NCI-H2196 treated with DMSO at 0.1 percent for 48 hours (cell line): ENCODE data around the gene TSPEAR.
"Not testable (repeated sequence)": the region's sequence is repeated elsewhere in the genome, so short reads cannot be mapped to it uniquely, and the experiment has no call there.

Experiments
- DNase-seq: peaks from one replicate; lab custom pipeline; 2025; ENCODE audit not compliant: unreplicated experiment; lab: John Stamatoyannopoulos, UW

TSPEAR gene

DNA sequence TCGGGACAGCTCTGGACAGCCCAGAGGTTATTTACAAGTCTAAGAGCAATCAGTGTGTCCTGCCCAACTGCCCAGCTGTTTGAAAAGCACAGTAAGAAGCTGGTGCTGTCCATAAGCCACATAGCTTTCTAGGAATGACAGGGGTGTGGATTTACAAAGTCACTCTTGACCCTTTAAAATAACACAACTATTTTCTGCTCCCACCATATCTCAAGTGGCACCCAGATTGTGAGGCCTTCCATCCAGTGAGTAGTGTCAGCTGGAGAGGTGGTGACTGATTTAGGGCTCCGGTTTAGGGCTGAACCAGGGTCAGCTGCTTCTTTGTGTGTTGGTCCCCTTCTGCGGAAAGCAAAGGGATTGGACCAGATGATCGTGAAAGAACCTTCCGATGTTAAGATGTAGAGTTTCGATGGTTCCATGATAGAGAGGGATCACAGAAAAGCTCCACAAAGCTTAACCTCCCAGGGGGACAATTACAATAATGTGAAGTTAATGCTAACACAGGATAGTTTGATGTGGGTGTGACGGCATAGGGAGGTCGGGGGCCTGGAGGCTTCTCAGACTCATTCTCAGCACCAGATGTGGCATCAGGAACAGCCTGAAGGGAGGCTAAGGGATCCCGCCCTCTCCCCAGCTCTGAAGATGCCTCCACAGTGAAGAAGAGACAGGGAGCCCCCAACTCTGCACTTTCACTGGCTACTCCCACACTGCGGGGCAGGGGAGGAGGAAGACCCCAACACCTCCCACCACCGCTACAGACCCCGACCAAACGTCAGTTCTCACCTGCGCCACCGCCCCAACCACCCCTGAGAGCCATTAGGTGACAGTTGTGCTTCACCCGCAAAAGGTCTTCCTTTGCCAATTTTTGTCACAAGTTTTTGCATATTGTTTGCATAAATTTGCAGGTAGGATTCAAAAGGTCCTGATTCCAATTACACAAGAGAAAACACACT is 215.5 kb downstream of the TSPEAR start:
- DNase-seq, result no peak

DNA sequence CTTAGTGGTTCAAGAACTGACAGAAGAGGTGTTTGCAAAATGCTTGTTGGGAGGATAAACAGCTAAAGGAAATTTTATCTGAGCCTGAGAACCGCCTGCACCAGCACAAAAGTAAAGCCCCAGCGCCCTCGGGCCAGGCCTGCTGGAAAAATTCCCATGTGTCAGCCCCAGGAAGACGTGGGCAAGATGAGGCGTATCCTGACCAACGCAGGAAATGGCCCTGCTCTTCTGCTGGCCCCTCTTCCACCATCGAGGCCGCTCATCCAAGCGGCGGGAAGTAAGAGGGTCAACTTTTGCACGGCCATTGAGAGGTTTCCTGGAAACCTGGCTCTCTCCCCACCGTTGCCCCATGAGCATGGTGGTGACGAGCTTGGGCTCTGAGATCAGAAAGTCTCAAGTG is 216.4 kb downstream of the TSPEAR start:
- DNase-seq, result no peak

- no peak for DNase-seq
These were observed 217.0 kb downstream of the TSPEAR start for GRCh38 chr21:44494418-44494817.

DNA sequence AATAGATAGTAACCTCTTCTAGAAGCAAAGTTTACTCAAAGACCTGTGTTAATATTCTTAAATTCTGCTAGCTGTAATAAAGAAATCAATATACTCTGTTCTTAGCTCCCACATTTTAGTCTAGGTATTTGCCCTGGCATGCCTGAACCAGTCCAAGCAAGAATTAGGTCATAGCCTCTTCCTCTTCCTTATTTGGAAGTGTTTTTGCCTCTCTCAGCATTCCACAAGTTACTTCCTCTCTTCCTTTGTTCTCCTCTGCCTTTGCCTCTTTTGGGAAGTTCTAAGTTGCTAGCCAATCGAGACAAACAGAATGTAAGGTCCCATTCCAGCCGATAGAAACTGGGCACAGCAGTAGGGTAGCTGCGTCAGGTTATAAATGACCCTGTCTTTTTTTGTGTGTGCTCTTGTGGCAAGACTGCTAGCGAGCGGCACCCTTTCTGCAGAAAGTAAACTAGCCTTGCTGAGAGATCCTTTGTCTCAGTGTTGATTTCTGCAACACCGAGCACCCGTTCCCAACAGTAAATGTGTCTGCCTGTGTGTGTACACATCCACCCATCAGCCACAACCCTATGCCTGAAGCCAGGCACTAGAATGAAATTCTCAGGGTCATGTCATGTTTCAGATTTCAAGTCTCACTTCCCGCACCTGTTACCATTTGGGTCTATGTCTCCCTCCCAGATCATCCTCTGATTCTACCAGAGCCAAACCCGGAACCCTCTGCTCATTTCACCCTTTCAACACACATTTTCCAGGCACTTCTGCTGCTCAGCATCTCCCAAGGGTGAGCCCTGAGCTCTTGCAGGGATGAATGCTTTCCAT is 218.6 kb downstream of the TSPEAR start:
- no peak for DNase-seq

DNA sequence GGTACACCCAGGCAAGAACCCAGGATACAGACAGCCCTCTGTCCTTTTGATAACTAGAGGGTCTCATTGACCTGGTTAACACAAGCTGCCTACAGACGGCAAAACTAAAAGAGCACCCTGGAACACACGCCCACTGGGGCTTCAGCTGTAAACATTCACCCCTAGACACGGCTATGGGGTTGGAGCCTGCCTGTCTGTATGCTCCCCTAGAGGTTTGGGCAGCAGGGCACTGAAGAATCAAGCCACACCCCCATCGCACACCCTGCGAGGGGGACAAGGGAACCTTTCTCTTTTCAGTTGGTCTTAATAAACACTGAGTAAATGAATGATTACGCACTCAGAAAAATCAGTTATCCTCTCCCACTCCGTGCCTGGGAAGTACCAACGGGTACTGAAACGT is 220.6 kb downstream of the TSPEAR start:
- no peak for DNase-seq

- DNase-seq, result no peak
These were observed 221.0 kb downstream of the TSPEAR start for GRCh38 chr21:44490405-44490804.

DNA sequence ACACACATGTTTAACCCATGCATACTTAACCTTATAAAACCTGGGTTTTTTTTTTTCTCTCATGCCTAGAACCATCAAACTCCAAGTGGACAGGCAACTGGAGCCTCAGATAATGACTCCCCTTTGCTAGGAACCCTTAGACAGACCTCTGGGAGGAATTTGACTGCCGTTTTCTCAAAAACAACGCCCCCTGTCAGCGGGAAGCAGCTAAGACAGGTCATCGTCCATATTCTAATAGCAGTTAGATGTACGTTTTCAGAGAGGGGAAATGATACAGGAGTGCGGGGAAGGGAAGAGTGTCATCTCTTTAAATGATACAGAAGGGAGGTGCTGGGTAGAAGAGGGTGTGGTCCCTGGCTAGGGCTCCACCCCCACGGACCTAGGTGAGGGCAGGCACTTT is 221.4 kb downstream of the TSPEAR start:
- no peak for DNase-seq

DNA sequence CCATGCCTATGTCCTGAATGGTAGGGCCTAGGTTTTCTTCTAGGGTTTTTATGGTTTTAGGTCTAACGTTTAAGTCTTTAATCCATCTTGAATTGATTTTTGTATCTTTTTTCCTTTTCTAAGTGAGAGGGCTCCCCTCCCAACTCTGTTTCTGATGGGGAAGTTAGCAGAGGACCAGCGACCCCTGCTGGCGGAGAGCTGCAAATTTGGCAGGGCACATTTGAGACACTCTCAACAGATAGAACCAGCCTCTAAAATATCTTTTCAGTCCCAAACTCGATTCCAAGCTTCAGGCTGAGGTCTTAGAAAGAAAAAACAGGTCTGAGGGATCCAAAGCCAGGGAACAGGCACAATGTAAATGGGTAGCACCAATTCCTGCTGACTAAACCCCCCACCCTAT is 223.5 kb downstream of the TSPEAR start:
- DNase-seq, result no peak

- DNase-seq, result no peak
These were observed 225.1 kb downstream of the TSPEAR start for GRCh38 chr21:44486302-44486701.

- no peak for DNase-seq
These were observed 225.6 kb downstream of the TSPEAR start for GRCh38 chr21:44485796-44486195.

DNA sequence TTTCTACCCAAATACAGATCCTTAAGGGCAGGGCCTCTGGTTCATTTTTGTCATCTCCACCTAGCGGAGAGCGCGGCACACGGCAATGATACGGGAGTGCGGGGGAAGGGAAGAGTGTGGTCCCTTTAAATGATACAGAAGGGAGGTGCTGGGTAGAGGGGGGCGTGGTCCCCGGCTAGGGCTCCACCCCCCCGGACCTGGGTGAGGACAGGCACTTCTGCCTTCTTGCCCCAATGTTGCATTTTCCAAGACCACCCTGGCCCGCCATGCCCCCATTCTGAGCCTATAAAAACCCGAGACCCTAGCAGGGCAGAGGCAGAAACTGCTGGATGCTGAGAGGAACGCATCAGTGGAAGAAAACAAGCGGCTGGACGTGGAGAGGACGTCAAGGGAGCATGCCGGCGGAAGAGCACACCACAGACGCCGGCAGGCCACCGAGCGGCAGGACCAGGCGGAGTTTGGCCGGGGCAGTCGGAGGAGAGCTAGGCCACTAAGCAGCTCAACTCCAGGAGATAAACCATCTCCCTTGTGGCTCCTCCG is 226.0 kb downstream of the TSPEAR start:
- DNase-seq, result no peak

- no peak for DNase-seq
These were observed 226.7 kb downstream of the TSPEAR start for GRCh38 chr21:44484498-44485253.

DNA sequence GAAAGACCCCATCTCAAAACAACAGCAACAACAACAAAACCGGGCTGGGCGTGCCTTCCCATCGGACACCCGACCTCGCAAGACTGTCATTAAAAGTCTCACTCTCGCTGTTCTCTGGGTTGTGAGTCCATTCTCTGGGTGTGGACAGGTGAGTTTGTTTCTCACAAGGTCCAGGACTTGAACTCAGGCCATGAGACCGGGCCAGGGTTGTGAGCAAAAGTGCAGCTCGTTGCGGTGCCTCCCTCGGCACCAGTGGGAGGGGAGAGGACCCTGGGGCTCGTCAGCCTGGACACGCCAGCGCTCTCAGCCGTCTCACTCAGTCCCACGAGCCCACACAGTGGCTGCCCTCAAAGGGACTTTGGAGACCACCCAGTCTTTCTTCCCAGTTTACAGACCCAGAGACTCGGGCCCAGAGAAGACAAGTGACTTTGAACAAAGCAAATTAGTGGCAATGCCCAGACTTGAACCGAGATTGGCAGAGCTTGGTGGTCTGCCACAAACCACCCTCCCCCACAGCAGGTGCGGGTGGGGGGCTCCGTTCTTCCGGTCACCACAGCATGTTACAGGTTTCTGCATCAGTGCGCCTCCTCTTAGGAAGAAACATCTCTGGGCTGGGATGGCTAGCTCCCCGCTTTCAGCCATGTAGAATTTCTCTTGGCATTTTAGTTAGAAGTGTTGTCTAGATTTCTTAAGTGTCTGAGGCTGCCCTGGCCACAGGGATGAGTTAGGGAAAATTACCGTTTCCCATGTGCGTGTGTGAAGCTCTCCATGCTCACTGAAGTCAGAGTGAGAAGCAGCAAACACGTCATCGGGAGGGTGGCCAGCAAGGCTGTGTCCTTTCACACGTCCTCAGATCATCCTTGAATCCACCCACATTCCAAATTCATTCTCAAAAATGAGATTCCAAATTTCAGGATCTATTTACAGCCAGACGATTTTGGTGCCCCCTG is 227.8 kb downstream of the TSPEAR start:
- no peak for DNase-seq

DNA sequence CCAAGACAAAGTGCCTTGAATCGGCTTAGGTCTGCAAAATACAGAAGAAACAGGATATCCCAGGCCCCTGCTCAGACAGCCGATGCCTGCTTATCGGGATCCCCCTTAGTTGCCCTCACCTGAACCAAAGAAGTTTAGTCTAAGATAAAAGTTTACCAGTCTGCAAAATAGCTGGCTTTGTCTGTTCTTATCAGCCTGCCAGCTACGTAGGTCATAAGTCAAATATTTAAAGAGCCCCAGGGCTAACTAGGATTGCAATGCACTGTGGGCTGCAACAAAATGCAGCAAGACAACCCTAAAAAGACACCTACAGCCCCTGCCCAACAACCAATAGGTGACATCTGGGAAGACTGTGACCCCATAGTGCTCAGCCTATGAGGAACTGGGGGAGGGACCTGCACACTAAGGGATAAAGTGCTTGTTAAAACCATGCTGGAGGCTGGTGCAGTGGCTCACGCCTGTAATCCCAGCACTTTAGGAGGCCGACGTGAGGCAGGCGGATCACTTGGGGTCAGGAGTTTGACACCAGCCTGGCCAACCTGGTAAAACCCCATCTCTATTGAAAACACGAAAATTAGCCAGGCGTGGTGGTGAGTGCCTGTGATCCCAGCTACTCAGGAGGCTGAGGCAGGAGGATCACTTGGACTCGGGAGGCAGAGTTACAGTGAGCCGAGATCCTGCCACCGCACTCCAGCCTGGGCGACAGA is 228.6 kb downstream of the TSPEAR start:
- no peak for DNase-seq

DNA sequence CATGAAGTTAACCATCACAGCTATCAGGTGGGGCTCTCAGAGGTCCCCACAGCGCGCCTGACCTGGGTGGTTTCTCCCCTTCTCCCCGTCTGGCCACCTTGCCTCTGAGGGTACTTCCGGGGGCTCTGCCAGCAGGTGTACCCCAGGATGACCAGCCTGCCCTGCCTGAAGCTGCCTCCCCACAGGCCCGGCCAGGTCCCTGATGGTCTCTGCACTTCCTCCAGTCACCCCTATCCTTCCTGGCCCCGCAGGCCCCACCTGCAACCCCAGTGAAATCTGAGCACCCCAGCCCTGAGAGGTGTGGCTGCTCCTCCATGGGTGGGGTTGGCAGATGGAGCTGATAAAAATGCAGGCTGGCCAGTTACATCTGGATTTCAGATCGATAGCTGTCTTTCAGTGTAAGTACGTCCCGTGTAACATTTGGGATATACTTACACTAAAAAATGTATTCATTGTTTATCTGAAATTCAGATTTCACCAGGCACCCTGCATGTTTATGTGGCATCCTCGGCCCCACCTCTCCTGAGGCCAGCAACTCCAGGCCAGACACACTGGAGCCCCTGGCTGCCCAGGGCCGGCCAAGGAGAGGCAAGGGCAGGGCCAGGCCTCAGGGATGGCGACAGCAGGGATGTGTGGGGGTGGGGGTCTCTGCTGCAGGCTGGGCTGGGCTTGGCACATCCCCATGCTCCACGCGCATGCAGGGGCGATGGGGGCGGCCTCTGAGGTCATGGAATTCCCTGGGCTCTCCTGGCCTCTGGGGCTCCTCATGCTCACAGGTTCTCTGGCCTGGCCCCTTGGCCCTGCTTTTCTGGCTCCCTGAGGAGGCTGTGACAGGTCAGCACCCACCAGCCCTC is 230.9 kb downstream of the TSPEAR start:
- no peak for DNase-seq

GRCh38 chr21:44479556-44480199 is 231.7 kb downstream of the TSPEAR start:
- not testable (repeated sequence) for DNase-seq

GRCh38 chr21:44478801-44479167 is 232.6 kb downstream of the TSPEAR start:
- DNase-seq, result no peak
